ENCODE measurements around the gene SH3YL1. TPM values are rescaled to one million over a fixed set of nuclear protein-coding genes. Genes with fewer than 3 reads are reported as not detected.
A peak's percentile ranks its signal among the peaks of the same experiment; 100 is the strongest.

The SH3YL1 gene
- total RNA-seq, 6 experiments from 2014 or later = 9.9 to 14.2 (median 12.7) TPM

- H3K27me3 Mint-ChIP-seq (ENCODE audit: insufficient read depth) = peaks cover 10% of the 10 kb centered on the region
These were observed 24.3 kb upstream of the SH3YL1 start, which contains the start of gene ALKAL2 for GRCh38 chr2:287911-288757. Gene ALKAL2, minus strand, starts transcription at chr2:288091. Its CDS starts 256 bp downstream, at chr2:287835.

GRCh38 chr2:287471-287885, 23.6 kb upstream of the SH3YL1 start:
- no peak for TF ChIP-seq CTCF (IDR thresholded peaks at IDR 0.05)
- peaks cover 10% of the 10 kb centered on the region for H3K27me3 Mint-ChIP-seq (ENCODE audit: insufficient read depth)
- peaks cover 6% of the 10 kb centered on the region; the same call in 1 of the 2 replicates for H3K36me3 Mint-ChIP-seq (ENCODE audit: low read depth)
- no peaks in the 10 kb centered on the region for H3K9me3 Mint-ChIP-seq
- 0 out of 2 replicates have a peak overlapping the region, but pooled peaks have one; percentile 22 for H3K4me3 Mint-ChIP-seq
- H3K27ac Mint-ChIP-seq = no peak overlapping the region
- peaks cover 42% of the 10 kb centered on the region for H3K4me1 Mint-ChIP-seq (ENCODE audit: low read depth)
- DNase-seq = no peak

More at GRCh38 chr2:287911-288757, 24.3 kb upstream of the SH3YL1 start, which contains the start of gene ALKAL2:
- Mint-ChIP-seq H3K36me3 (ENCODE audit: low read depth) (peaks cover 6% of the 10 kb centered on the region; the same call in 1 of the 2 replicates), H3K9me3 (no peaks in the 10 kb centered on the region), H3K4me1 (ENCODE audit: low read depth) (peaks cover 41% of the 10 kb centered on the region), H3K4me3 (peak within 1 kb of the TSS; percentile 22; the same call in 1 of the 2 replicates), H3K27ac (no peak within 1 kb of the TSS)
- no peak for DNase-seq
- no peak for TF ChIP-seq CTCF (IDR thresholded peaks at IDR 0.05)

GRCh38 chr2:286774-287392, 23.1 kb upstream of the SH3YL1 start:
- no peaks in the 10 kb centered on the region for H3K9me3 Mint-ChIP-seq
- peaks cover 6% of the 10 kb centered on the region for H3K36me3 Mint-ChIP-seq (ENCODE audit: low read depth)
- no peak for DNase-seq
- peak overlapping the region; percentile 22; the same call in 1 of the 2 replicates for H3K4me3 Mint-ChIP-seq
- no peak for TF ChIP-seq CTCF (IDR thresholded peaks at IDR 0.05)
- peaks cover 8% of the 10 kb centered on the region; the same call in 1 of the 2 replicates for H3K27me3 Mint-ChIP-seq (ENCODE audit: insufficient read depth)
- no peak overlapping the region for H3K27ac Mint-ChIP-seq
- peaks cover 42% of the 10 kb centered on the region for H3K4me1 Mint-ChIP-seq (ENCODE audit: low read depth)

GRCh38 chr2:286035-286434, 22.2 kb upstream of the SH3YL1 start:
- H3K9me3 Mint-ChIP-seq = no peaks in the 10 kb centered on the region
- DNase-seq = no peak
- H3K4me1 Mint-ChIP-seq (ENCODE audit: low read depth) = peaks cover 42% of the 10 kb centered on the region
- no peak overlapping the region for H3K27ac Mint-ChIP-seq
- peaks cover 8% of the 10 kb centered on the region; the same call in 1 of the 2 replicates for H3K27me3 Mint-ChIP-seq (ENCODE audit: insufficient read depth)
- H3K36me3 Mint-ChIP-seq (ENCODE audit: low read depth) = peaks cover 6% of the 10 kb centered on the region
- no peak overlapping the region for H3K4me3 Mint-ChIP-seq
- no peak for TF ChIP-seq CTCF (IDR thresholded peaks at IDR 0.05)

- Mint-ChIP-seq H3K9me3 (no peaks in the 10 kb centered on the region), H3K27ac (peak overlapping the region; percentile 46), H3K27me3 (ENCODE audit: insufficient read depth) (peaks cover 8% of the 10 kb centered on the region; the same call in 1 of the 2 replicates), H3K36me3 (ENCODE audit: low read depth) (peaks cover 6% of the 10 kb centered on the region), H3K4me1 (ENCODE audit: low read depth) (peaks cover 42% of the 10 kb centered on the region), H3K4me3 (no peak overlapping the region; the same call in 1 of the 2 replicates)
- DNase-seq = peak; percentile 79
- no peak for TF ChIP-seq CTCF (IDR thresholded peaks at IDR 0.05)
These were observed 21.7 kb upstream of the SH3YL1 start for GRCh38 chr2:285531-285930.
